Coronary artery (tissue), 2 donors: ENCODE data around the gene OR52W1.

Experiments used
- DNase-seq: peaks from one replicate; pipeline ENCODE4 v3.0.0-alpha.2; 2017; ENCODE audit warnings: low spot score
- H3K27ac ChIP-seq, 2 donors: fragments of 200-600 bp; sonication (generic); one replicate each; pipeline ENCODE4 v1.5.1; 2016 to 2019
- H3K4me3 ChIP-seq: fragments of 200-600 bp; sonication (generic); 2 replicates; pipeline ENCODE4 v1.5.1; 2016; ENCODE audit warnings: mild to moderate bottlenecking, moderate library complexity
- TF ChIP-seq, protein P1 (sequence below): fragments of 200-600 bp; sonication (generic); IDR thresholded peaks from one replicate; pipeline ENCODE4 v1.5.1; 2019; ENCODE audit warnings: antibody characterized with exemption

The OR52W1 gene

GRCh38 chr11:6191742-6192141, 7.3 kb upstream of the OR52W1 start:
- TF ChIP-seq, protein P1, sequence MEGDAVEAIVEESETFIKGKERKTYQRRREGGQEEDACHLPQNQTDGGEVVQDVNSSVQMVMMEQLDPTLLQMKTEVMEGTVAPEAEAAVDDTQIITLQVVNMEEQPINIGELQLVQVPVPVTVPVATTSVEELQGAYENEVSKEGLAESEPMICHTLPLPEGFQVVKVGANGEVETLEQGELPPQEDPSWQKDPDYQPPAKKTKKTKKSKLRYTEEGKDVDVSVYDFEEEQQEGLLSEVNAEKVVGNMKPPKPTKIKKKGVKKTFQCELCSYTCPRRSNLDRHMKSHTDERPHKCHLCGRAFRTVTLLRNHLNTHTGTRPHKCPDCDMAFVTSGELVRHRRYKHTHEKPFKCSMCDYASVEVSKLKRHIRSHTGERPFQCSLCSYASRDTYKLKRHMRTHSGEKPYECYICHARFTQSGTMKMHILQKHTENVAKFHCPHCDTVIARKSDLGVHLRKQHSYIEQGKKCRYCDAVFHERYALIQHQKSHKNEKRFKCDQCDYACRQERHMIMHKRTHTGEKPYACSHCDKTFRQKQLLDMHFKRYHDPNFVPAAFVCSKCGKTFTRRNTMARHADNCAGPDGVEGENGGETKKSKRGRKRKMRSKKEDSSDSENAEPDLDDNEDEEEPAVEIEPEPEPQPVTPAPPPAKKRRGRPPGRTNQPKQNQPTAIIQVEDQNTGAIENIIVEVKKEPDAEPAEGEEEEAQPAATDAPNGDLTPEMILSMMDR = no peak
- DNase-seq = no peak
- H3K4me3 ChIP-seq = no peak overlapping the region
- H3K27ac ChIP-seq = no peak overlapping the region

DNA sequence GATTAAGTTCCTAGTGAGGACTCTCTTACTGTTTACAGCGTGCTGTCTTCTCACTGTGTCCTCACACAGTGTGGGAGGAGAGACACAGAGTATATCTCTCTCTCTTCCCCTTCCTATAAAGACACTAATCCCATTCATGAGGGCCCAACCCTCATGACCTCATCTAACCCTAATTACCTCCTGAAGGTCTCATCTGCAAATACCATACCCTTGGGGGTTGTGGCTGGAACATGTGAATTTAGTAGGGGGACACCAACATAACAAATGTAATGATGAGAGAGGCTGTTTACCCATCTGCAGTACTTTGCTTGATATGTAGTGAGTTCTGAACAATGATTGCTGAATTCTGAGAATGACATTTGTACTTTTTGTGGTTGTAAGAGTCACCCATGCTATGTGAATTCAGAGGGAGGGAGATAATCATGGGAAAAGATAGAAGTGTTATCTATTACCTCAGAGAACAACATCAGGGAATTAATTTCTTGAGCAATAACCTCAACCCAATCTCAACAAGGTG, 4.9 kb upstream of the OR52W1 start:
- DNase-seq = no peak
- TF ChIP-seq, protein P1 = no peak
- no peak overlapping the region for H3K27ac ChIP-seq
- H3K4me3 ChIP-seq = no peak overlapping the region

GRCh38 chr11:6196396-6196795, 2.6 kb upstream of the OR52W1 start:
- TF ChIP-seq, protein P1 = no peak
- DNase-seq = no peak
- Histone ChIP-seq H3K4me3 (no peak overlapping the region), H3K27ac (no peak overlapping the region)

- TF ChIP-seq, protein P1 = no peak
- Histone ChIP-seq H3K27ac (no peak overlapping the region), H3K4me3 (no peak overlapping the region)
- DNase-seq = no peak
These were observed 1.4 kb upstream of the OR52W1 start for GRCh38 chr11:6197466-6198200.

- no peak overlapping the region for H3K4me3 ChIP-seq
- TF ChIP-seq, protein P1 = no peak
- H3K27ac ChIP-seq = no peak overlapping the region
- DNase-seq = no peak
These were observed 2.0 kb downstream of the OR52W1 start for GRCh38 chr11:6200975-6201374.

DNA sequence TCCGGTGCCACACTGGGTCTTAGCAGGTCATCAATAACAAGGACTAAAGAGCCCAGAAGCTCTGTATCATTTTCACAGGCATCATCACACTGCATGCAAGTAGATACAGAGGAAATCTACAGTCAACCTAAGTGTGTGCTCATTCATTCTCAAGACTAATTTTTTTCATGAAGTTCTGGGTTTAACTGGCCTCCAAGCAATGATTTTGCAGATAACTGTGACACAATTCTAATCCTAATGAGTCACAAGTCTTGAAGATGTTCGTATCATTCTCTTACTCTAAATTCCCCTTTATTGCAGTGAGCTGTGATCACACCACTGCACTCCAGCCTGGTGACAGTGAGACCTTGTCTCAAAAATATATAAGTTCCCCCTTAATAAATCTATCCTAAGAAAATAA, 2.5 kb downstream of the OR52W1 start:
- TF ChIP-seq, protein P1 = no peak
- DNase-seq = no peak
- Histone ChIP-seq H3K27ac (no peak overlapping the region), H3K4me3 (no peak overlapping the region)

- Histone ChIP-seq H3K4me3 (no peak overlapping the region), H3K27ac (no peak overlapping the region)
- TF ChIP-seq, protein P1 = no peak
- no peak for DNase-seq
These were observed 3.0 kb downstream of the OR52W1 start for GRCh38 chr11:6202041-6202440.
